ENCODE measurements around the gene EIF5. TPM values are rescaled to one million over a fixed set of nuclear protein-coding genes. Genes with fewer than 3 reads are reported as not detected.

EIF5 gene
- polyA plus RNA-seq, 1 experiment, result 477 TPM

DNA sequence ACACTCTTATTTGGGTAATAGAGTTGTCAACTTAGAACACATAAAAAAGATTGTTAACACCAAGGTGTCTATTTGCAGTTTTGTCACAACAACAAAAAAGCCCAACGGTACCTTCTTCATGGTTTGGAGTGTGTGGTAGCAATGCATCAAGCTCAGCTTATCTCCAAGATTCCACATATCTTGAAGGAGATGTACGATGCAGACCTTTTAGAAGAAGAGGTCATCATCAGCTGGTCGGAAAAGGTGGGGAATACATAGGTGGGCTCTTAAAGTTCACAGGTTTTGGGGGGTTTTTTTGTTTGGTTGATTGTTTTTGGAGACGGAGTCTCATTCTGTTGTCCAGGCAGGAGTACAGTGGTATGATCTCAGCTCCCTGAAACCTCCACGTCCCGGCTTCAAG is 5.5 kb downstream of the EIF5 start:
- ChIA-PET CTCF (interaction anchor here (1.3 to 2.4 kb wide), 2 partner anchors 51 to 52 kb away, joined by 3 to 8 read pairs; no protein-coding TSS in a partner anchor), POLR2A (interaction anchor here (0.6 kb wide), 1 partner anchor 79 kb away, joined by 10 read pairs; no protein-coding TSS in a partner anchor)
- H3K27ac ChIP-seq (ENCODE audit: low read depth, low read length), result no peak overlapping the region
- DNase-seq (ENCODE audit: low read depth, low spot score), result no peak
- H3K4me3 ChIP-seq (ENCODE audit: low read depth, low read length), result no peak overlapping the region
- H3K27me3 ChIP-seq (ENCODE audit: control insufficient read depth, insufficient read depth, low read length), result no peaks in the 10 kb centered on the region
- H3K9me3 ChIP-seq (ENCODE audit: control insufficient read depth, insufficient read depth, low read length), result no peaks in the 10 kb centered on the region
- TF ChIP-seq, protein P1, sequence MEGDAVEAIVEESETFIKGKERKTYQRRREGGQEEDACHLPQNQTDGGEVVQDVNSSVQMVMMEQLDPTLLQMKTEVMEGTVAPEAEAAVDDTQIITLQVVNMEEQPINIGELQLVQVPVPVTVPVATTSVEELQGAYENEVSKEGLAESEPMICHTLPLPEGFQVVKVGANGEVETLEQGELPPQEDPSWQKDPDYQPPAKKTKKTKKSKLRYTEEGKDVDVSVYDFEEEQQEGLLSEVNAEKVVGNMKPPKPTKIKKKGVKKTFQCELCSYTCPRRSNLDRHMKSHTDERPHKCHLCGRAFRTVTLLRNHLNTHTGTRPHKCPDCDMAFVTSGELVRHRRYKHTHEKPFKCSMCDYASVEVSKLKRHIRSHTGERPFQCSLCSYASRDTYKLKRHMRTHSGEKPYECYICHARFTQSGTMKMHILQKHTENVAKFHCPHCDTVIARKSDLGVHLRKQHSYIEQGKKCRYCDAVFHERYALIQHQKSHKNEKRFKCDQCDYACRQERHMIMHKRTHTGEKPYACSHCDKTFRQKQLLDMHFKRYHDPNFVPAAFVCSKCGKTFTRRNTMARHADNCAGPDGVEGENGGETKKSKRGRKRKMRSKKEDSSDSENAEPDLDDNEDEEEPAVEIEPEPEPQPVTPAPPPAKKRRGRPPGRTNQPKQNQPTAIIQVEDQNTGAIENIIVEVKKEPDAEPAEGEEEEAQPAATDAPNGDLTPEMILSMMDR (IDR thresholded peaks at IDR 0.05; ENCODE audit: low read depth, low read length), result no peak

DNA sequence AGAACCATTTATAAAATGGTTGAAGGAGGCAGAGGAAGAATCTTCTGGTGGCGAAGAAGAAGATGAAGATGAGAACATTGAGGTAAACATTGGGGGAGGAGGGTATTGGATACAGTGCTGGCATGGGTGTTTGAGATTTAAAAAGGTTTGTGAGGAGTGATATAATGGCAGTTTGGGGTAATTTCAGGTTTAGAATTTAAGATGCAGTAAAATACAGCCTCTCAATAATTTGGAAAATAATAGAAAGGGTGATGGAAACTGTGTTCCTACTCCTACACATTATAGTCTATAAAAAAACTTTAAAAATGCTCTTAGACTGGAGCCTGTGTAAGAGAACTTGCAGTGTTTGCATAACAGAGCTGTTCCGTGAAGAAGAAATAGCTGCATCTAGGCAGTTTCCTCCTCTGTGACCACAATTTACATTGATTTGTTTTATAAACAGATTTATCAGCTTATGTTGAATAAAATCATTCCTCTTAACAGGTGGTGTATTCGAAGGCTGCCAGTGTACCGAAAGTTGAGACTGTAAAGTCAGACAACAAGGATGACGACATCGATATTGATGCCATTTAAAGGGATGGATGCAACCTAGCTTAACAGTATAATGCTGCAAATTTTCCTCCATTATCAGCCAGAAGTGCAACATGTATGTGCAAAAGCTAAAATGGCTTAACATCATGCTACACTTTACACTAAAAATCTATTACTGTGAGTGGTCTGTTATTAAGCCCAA is 6.6 kb downstream of the EIF5 start:
- TF ChIP-seq, protein P1 (IDR thresholded peaks at IDR 0.05; ENCODE audit: low read depth, low read length), result no peak
- CTCF ChIA-PET, result interaction anchor here (0.6 to 2.4 kb wide), 4 partner anchors 50 to 119 kb away, joined by 3 to 8 read pairs (median 3); no protein-coding TSS in a partner anchor

DNA sequence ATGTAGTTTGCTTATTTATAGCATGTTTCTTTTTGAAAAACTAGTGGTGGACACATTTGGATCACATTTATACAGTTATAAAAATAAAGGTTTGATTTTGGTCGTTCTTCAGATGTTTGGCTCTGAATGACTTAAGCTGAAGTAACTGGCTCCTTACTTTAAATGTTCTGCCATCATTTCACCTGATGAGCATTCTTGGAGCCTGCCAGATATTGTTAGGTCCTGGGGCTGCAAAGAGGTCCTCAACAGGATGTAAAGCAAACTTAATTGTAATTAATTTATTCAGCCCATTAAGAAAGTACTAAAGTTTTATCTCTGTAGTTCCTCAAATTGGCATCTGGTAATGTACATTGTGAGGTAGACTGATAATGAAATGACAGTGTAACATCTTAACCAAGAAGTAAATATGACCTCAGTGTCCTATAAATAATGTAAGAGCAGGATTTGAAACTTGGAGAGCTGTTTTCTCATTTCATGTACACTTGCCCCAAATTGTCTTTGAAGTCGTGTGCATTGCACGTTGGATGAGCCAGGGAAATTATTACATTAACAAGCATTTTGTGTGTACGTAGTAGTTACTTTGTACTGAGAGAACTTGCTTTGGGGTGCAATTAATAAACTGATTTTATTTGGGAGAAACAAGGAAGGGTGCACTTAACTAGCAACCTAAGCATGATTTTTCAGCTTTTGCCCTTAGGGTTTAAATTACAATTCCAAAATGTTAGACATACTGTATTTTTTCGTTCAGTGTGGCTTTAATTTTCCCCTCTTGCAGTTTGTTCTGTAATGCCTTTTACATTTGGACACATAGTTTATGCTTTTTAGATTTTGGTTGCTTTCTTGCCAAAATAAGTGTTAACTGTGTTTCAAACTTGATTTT is 7.5 kb downstream of the EIF5 start:
- ChIA-PET POLR2A (no interaction called here), CTCF (interaction anchor here (0.7 to 2.4 kb wide), 2 partner anchors 49 to 107 kb away, joined by 3 to 8 read pairs; no protein-coding TSS in a partner anchor)
- TF ChIP-seq, protein P1 (IDR thresholded peaks at IDR 0.05; ENCODE audit: low read depth, low read length), result no peak
- no peak overlapping the region for H3K27ac ChIP-seq (ENCODE audit: low read depth, low read length)
- H3K27me3 ChIP-seq (ENCODE audit: control insufficient read depth, insufficient read depth, low read length), result no peaks in the 10 kb centered on the region
- H3K9me3 ChIP-seq (ENCODE audit: control insufficient read depth, insufficient read depth, low read length), result no peaks in the 10 kb centered on the region
- no peak for DNase-seq (ENCODE audit: low read depth, low spot score)
- no peak overlapping the region for H3K4me3 ChIP-seq (ENCODE audit: low read depth, low read length)

More for the DNA sequence above, 6.6 kb downstream of the EIF5 start:
- no peak overlapping the region for H3K27ac ChIP-seq (ENCODE audit: low read depth, low read length)
- H3K27me3 ChIP-seq (ENCODE audit: control insufficient read depth, insufficient read depth, low read length), result no peaks in the 10 kb centered on the region
- POLR2A ChIA-PET, result interaction anchor here (0.6 kb wide), 1 partner anchor 132 kb away, joined by 8 read pairs; no protein-coding TSS in a partner anchor
- H3K9me3 ChIP-seq (ENCODE audit: control insufficient read depth, insufficient read depth, low read length), result no peaks in the 10 kb centered on the region
- H3K4me3 ChIP-seq (ENCODE audit: low read depth, low read length), result no peak overlapping the region
- no peak for DNase-seq (ENCODE audit: low read depth, low spot score)

DNA sequence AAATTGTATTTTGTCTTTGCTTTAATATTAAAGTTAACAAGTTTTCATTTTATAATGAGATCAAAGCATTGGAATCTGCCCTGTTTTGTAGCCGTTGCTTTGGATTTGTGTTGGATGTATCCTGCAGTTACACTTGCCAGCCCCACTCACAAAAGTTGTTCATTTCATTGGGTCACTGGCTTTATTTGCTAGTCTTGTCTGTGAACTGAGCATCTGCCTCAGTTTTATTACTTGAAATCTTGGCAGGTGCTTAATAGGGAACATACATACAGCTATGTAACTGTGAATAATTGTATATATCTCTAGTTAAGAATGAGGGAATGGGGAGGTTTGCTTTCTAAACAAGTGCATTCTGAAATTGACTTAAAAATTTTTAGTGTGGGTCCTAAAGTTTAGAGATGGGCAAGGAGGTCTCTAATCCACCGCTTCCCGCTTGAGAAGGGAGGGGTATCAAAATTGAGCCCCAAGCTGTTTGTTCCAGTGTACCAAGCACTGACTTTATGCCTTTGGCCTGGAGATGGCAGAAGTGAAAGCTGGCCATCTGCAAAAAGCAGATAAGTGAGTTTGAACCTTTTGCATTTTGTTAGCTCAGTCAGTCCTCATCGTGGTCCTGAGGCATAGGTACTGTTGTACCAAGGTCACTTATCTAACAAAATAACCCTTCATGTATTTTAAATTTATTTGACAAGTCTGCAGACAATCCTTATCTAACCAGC is 9.3 kb downstream of the EIF5 start:
- H3K9me3 ChIP-seq (ENCODE audit: control insufficient read depth, insufficient read depth, low read length), result peaks cover 6% of the 10 kb centered on the region
- H3K4me3 ChIP-seq (ENCODE audit: low read depth, low read length), result no peak overlapping the region
- TF ChIP-seq, protein P1 (IDR thresholded peaks at IDR 0.05; ENCODE audit: low read depth, low read length), result no peak
- POLR2A ChIA-PET, result interaction anchor here (0.5 to 3.8 kb wide), 4 partner anchors 9 to 140 kb away, joined by 3 to 32 read pairs (median 8); partner anchors contain the start of genes EIF5 and MARK3
- no peaks in the 10 kb centered on the region for H3K27me3 ChIP-seq (ENCODE audit: control insufficient read depth, insufficient read depth, low read length)
- DNase-seq (ENCODE audit: low read depth, low spot score), result no peak
- CTCF ChIA-PET, result interaction anchor here (1.2 to 2.7 kb wide), 2 partner anchors 29 to 51 kb away, joined by 6 to 10 read pairs; no protein-coding TSS in a partner anchor
- no peak overlapping the region for H3K27ac ChIP-seq (ENCODE audit: low read depth, low read length)
